ENCODE measurements around the gene FAM151A. TPM values are rescaled to one million over a fixed set of nuclear protein-coding genes. Genes with fewer than 3 reads are reported as not detected.

Gene FAM151A
- total and polyA plus RNA-seq, 2 of the 13 experiments (the other 11 are each of a cell fraction or from before 2014, with no cell fraction given): 0.29 to 3.6 TPM

DNA sequence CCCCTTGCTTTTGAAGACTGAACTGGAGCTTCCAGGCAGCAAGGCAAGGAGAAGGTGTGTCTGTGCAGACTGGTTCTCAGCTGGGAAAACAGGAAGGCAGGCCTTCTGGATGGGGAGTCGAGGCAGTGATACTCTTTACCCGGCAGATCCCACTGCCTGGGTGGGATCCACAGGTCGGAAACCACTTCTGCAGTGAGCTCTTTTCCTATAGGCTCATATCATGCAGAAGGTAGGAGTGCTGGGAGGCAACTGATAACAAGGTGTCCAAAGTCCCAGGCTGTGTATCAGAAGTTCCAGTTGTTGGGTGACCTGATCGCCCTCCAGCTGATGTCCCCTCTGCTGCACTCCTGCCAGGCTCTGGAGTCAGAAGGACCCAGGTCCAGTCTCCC, 58.2 kb downstream of the FAM151A start (continued):
- TF ChIP-seq TSC22D2 (CRISPR knock-in tag; IDR thresholded peaks at IDR 0.05; ENCODE audit: borderline replicate concordance) (no peak), SUZ12 (IDR thresholded peaks at IDR 0.05; ENCODE audit: low read depth, low read length) (no peak), MAZ (IDR thresholded peaks at IDR 0.05; ENCODE audit: borderline replicate concordance, low read depth, low read length) (no peak), MAZ (CRISPR knock-in tag; IDR thresholded peaks at IDR 0.05; ENCODE audit: low read depth) (no peak), ZBTB7B (CRISPR knock-in tag; IDR thresholded peaks at IDR 0.05) (0 out of 2 replicates have a peak, but pooled peaks have one; percentile 39), HOXD1 (CRISPR knock-in tag; IDR thresholded peaks at IDR 0.05) (0 out of 2 replicates have a peak, but pooled peaks have one; percentile 21), RBAK (CRISPR knock-in tag; IDR thresholded peaks at IDR 0.05) (peak; percentile 60; the same call in 1 of the 2 replicates), TEAD3 (CRISPR knock-in tag; optimal IDR thresholded peaks at IDR 0.05; ENCODE audit: borderline replicate concordance) (peak; percentile 50), AHR (CRISPR knock-in tag; IDR thresholded peaks at IDR 0.05) (no peak), ZFP90 (CRISPR knock-in tag; IDR thresholded peaks at IDR 0.05; ENCODE audit: borderline replicate concordance) (no peak)

DNA sequence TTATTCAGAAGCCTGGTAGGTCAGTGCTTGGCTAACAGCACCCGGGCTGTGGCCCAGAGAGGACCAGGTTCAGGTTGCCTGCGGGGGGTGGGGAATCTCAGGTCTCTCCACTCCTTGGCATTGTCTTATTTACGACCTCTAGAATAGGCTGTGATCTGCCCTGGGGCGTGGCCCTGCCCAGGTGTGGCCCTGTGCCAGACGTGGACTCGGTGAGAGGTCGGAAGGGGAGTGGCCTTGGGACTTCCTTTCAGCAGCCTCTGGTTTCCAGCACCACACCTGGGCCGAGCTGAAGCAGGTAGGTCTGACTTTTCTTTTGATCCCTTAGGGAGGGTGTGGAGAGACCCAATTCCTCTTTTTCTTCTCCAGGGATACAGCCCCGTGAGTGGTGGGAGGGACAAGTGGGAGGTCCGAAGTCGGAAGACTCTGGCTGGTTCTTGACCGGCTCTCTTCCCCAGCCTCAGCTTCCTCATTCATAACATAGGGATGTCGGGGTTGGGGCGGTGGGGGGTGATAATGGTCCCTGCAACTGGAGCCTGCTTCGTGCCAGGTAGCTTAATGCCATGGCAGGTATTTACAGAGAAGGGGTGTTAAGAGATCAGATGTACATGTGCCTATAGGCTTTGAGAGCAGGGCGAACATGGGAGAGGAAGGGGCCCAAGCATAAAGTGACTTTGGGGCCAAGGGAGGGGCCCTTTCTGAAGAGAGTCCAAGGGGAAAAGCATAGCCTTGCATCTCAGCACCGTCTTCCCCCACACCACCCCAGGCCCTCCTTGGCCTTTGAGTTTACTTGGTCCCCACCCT, 58.8 kb downstream of the FAM151A start:
- 22% methylated on average over 12 of the region's 17 CpGs for WGBS (ENCODE audit: low lambda C conversion rate)
- POLR2A ChIA-PET: interaction anchor here (0.6 to 3.8 kb wide), 4 partner anchors 13 to 60 kb away, joined by 3 to 14 read pairs (median 8); no protein-coding TSS in a partner anchor
- peak overlapping the region; percentile 1 for H3K27ac ChIP-seq (ENCODE audit: extremely low read length, insufficient read depth, low read length)
- H3K4me3 ChIP-seq (replicated peaks in 1 of 3; ENCODE audit: insufficient read depth in 1 of 3, low read depth in 2 of 3, low read length in 3 of 3): peak overlapping the region in 2 of 3 experiments; percentile 31 to 53; a peak in 3 of 6 replicates
- intact Hi-C loops (cut with micrococcal nuclease; ENCODE audit: unreplicated experiment): no loop called here
- TF ChIP-seq PPARG (CRISPR knock-in tag; conservative IDR thresholded peaks at IDR 0.05): peak; percentile 79
- no peak for TF ChIP-seq RNF2 (conservative IDR thresholded peaks at IDR 0.05; ENCODE audit: low read depth)
- no peak for TF ChIP-seq ZNF672 (CRISPR knock-in tag; IDR thresholded peaks at IDR 0.05)
- TF ChIP-seq EED (CRISPR knock-in tag; IDR thresholded peaks at IDR 0.05): no peak
- TF ChIP-seq ZNF230 (CRISPR knock-in tag; IDR thresholded peaks at IDR 0.05): no peak
- no peak for TF ChIP-seq FOSL1 (CRISPR knock-in tag; IDR thresholded peaks at IDR 0.05; ENCODE audit: borderline replicate concordance)
- TF ChIP-seq ZNF564 (CRISPR knock-in tag; IDR thresholded peaks at IDR 0.05): no peak
- ATAC-seq: peak; percentile 45
- peak overlapping the region; percentile 70 for H3K4me2 ChIP-seq (ENCODE audit: low read depth, low read length)
- no peaks in the 10 kb centered on the region for H3K79me2 ChIP-seq (ENCODE audit: insufficient read depth, low read length)
- no peak overlapping the region for H2AFZ ChIP-seq (ENCODE audit: low read length)
- peaks cover 57% of the 10 kb centered on the region for H3K4me1 ChIP-seq (ENCODE audit: insufficient read depth, low read length)
- no peaks in the 10 kb centered on the region for H3K9me3 ChIP-seq (ENCODE audit: low read length)
- H3K9ac ChIP-seq (ENCODE audit: insufficient read depth, low read depth, low read length): no peak overlapping the region
- no peaks in the 10 kb centered on the region for H4K20me1 ChIP-seq (ENCODE audit: insufficient read depth, low read length)
- CTCF ChIA-PET (ENCODE audit: low intra/inter-chr PET ratio, low total read pairs): no interaction called here
- H3K27me3 ChIP-seq (ENCODE audit: control insufficient read depth in 1 of 2, insufficient read depth in 2 of 2, low read length in 2 of 2): no peaks in the 10 kb centered on the region
- in situ Hi-C loops (cut with HindIII; ENCODE audit: extremely low pct_ligation_motif_present, low pct_unique_long_range_greater_than_20kb): no loop called here
- BruUV-seq (replicated peaks): no TSS peak
- no peak for FAIRE-seq
- no peaks in the 10 kb centered on the region for H3K36me3 ChIP-seq (replicated peaks in 1 of 2; ENCODE audit: control insufficient read depth in 1 of 2, insufficient read depth in 2 of 2, low read length in 2 of 2)
- DNase-seq (ENCODE audit: low spot score): no peak

Data from HepG2 (cell line).